GM12878 (cell line): ENCODE measurements around the gene KRT71.

Source experiments
- TF ChIP-seq, protein P1 (sequence below), 3 experiments: IDR thresholded peaks in 2 of 3; conservative IDR thresholded peaks in 1 of 3; 2 replicates each; pipeline ENCODE4 v1.5.1; 2011; ENCODE audit warnings: low read depth in 3 of 3, low read length in 3 of 3, mild to moderate bottlenecking in 3 of 3, control low read depth in 2 of 3, moderate library complexity in 2 of 3, inconsistent platforms in 1 of 3, mixed read lengths in 1 of 3; ENCODE audit not compliant: control insufficient read depth in 2 of 3, insufficient read depth in 1 of 3; ENCODE audit errors: extremely low read depth in 1 of 3
- TF ChIP-seq, protein P2 (sequence below): IDR thresholded peaks from 2 replicates; pipeline ENCODE4 v1.6.1; 2012; ENCODE audit warnings: improper control_type of control experiment, low read depth, low read length; ENCODE audit not compliant: insufficient replicate concordance

DNA sequence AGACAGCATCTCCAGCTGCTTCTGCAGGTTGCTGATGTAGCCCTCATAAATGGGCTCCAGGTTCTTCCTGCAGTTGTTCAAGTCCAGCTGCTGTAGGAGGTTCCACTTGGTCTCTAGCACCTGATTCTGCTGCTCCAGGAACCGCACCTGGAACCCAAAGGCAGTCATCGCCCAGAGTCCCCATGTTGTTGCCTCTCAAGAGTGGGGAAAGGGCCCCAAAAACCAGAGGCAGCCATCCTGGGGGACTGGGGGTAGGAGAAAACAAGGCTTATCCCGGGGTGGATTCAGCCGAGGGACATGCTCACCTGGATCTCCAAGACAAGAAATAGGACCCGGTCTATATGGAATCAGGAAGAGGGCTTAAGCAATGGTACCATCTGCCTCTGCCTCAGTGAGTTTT, 46.0 kb upstream of the KRT71 start:
- TF ChIP-seq, protein P1, sequence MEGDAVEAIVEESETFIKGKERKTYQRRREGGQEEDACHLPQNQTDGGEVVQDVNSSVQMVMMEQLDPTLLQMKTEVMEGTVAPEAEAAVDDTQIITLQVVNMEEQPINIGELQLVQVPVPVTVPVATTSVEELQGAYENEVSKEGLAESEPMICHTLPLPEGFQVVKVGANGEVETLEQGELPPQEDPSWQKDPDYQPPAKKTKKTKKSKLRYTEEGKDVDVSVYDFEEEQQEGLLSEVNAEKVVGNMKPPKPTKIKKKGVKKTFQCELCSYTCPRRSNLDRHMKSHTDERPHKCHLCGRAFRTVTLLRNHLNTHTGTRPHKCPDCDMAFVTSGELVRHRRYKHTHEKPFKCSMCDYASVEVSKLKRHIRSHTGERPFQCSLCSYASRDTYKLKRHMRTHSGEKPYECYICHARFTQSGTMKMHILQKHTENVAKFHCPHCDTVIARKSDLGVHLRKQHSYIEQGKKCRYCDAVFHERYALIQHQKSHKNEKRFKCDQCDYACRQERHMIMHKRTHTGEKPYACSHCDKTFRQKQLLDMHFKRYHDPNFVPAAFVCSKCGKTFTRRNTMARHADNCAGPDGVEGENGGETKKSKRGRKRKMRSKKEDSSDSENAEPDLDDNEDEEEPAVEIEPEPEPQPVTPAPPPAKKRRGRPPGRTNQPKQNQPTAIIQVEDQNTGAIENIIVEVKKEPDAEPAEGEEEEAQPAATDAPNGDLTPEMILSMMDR (IDR thresholded peaks at IDR 0.05 in 2 of 3, conservative IDR thresholded peaks at IDR 0.05 in 1 of 3; ENCODE audit: control insufficient read depth in 2 of 3, extremely low read depth in 1 of 3, insufficient read depth in 1 of 3, low read depth in 3 of 3, low read length in 3 of 3) = no peak
- TF ChIP-seq, protein P2, sequence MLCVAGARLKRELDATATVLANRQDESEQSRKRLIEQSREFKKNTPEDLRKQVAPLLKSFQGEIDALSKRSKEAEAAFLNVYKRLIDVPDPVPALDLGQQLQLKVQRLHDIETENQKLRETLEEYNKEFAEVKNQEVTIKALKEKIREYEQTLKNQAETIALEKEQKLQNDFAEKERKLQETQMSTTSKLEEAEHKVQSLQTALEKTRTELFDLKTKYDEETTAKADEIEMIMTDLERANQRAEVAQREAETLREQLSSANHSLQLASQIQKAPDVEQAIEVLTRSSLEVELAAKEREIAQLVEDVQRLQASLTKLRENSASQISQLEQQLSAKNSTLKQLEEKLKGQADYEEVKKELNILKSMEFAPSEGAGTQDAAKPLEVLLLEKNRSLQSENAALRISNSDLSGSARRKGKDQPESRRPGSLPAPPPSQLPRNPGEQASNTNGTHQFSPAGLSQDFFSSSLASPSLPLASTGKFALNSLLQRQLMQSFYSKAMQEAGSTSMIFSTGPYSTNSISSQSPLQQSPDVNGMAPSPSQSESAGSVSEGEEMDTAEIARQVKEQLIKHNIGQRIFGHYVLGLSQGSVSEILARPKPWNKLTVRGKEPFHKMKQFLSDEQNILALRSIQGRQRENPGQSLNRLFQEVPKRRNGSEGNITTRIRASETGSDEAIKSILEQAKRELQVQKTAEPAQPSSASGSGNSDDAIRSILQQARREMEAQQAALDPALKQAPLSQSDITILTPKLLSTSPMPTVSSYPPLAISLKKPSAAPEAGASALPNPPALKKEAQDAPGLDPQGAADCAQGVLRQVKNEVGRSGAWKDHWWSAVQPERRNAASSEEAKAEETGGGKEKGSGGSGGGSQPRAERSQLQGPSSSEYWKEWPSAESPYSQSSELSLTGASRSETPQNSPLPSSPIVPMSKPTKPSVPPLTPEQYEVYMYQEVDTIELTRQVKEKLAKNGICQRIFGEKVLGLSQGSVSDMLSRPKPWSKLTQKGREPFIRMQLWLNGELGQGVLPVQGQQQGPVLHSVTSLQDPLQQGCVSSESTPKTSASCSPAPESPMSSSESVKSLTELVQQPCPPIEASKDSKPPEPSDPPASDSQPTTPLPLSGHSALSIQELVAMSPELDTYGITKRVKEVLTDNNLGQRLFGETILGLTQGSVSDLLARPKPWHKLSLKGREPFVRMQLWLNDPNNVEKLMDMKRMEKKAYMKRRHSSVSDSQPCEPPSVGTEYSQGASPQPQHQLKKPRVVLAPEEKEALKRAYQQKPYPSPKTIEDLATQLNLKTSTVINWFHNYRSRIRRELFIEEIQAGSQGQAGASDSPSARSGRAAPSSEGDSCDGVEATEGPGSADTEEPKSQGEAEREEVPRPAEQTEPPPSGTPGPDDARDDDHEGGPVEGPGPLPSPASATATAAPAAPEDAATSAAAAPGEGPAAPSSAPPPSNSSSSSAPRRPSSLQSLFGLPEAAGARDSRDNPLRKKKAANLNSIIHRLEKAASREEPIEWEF = no peak
